Activated gamma-delta T cell (primary cell): ENCODE measurements around the gene CCDC167.
"Not testable (repeated sequence)": the region's sequence is repeated elsewhere in the genome, so short reads cannot be mapped to it uniquely, and the experiment has no call there.

Source experiments
- DNase-seq: peaks from one replicate; lab custom pipeline; 2025; lab: John Stamatoyannopoulos, UW

CCDC167 gene

DNA sequence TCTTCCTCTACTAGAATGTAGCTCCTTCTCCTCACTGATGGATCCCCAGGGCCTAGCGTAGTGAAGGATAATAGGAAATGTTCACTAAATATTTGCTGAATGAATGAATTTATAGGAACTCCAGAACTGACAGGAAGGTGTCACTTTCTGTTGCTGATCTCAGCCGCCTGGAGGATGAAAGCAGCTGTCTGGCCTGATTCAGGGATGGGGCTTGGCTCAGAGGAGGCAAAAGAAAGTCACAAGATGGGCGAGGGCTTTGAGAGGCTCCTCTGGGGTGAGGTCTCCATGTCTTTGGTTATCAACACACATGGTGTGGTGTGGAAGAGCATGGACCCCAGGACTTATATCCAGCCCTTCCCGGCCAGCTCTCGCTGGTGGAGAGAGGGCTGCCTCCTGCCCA, 11.5 kb upstream of the CCDC167 start:
- DNase-seq, result no peak

DNA sequence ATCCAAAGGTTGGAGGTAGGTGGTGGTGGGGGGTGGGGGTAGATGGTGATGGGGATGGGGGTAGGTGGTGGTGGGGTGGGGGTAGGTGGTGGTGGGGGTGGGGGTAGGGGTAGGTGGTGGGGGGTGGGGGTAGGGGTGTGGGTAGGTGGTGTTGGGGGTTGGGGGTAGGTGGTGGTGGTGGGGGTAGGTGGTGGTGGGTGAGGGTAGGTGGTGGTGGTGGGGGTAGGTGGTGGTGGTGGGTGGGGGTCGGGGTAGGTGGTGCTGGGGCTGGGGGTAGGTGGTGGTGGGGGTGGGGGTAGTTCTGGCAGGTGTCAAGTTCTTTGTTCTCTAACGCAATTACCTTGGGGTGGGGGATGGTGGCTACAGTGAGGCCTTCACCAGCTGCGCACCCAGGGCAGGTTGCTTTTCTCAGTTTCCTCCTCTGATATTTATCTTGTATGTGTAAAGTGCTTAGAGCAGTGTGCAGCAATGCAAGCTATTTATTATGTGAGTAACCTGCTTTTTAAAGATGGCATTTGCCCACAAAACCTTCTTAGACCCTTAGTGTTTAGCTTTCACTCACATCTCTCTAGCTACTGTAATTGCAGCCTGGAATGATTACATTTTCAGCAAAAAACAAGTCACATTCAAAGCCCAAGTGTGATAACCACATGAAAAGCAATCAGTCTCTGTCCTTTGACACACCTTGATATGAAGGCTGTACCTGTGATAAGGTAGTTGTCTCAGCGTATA, 8.2 kb upstream of the CCDC167 start:
- no peak for DNase-seq

DNA sequence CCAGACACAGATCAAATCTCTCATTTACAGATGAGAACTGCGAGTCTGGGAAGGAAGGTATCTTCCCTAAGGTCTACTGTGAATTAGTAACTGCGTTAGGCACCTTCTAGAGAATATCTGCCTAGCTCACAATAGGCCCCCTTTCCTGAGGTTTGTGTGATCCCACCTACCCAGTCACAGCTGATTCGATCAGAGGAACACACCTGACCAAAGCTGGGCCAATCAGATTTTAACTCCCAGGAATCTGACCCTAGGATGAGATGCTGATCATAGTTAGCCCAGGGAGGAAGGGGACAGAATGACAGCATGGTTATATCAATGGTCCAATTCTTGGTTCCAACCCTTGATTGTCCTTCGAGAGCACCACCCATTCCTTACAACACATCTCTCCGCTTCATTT, 7.4 kb upstream of the CCDC167 start:
- no peak for DNase-seq

DNA sequence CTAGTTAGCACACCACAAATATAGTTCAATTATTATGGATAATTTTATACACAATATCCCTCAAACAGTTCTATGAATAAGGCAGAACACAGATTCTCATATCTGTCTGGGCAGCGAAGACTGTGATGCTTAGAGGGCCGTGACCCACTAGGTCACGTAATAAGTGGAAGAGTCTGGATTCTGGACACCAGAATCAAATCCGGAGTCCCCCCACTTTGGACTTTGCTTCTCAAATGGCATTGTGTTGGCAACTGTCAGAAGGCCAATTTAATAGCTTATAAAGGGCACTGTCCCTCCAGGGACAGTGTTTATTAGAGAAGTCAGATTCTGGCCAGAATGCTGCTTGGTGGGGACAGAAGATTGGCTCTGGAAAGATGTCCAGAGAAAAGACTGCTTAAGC, 6.8 kb upstream of the CCDC167 start:
- no peak for DNase-seq

GRCh38 chr6:37504024-37504423, 4.3 kb upstream of the CCDC167 start:
- no peak for DNase-seq

DNA sequence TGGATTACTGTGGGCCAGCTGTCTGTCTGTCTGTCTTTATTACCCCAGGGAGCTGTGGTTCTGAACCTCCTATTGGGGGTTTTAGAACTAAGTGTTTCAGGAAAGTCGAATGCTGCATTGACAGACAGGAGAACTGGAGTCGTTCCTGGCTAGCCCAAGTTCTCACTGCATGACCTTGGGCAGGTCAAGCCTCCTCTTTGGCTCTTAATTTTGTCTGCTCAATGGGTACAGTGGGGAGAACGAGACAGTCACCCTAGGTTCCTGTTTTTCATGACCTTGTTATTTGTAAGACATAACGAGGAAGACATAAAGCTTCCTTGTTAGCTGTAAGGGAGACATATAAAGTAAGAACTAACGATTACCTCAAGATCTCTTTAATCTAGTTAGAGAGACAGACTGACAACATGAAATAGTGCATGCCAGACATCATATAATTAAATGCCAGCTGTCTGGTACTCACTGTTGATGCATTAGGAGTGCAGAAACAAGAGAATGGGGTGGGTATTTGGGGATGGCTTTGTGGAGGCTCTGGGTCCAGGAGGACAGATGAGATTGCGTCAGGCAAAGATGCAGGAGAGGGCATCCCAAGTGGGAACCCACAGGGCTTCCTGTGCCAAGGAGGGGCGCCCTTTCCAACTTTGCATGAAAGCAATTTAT, 3.7 kb upstream of the CCDC167 start:
- no peak for DNase-seq

GRCh38 chr6:37502703-37503291, 3.1 kb upstream of the CCDC167 start:
- no peak for DNase-seq

GRCh38 chr6:37501632-37502491, 2.2 kb upstream of the CCDC167 start:
- no peak for DNase-seq

DNA sequence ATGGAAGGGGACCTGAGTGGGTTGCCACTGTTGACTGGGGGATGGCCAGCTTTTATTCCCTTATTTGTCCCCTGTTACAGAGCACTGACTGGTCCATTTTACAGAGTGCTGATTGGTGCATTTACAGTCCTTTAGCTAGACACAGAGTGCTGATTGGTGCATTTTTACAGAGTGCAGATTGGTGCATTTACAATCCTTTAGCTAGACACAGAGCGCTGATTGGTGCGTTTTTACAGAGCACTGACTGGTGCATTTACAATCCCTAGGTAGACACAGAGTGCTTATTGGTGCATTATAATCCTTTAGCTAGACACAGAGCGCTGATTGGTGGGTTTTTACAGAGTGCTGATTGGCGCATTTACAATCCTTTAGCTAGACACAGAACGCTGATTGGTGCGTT, 1.2 kb upstream of the CCDC167 start:
- DNase-seq, result not testable (repeated sequence)

DNA sequence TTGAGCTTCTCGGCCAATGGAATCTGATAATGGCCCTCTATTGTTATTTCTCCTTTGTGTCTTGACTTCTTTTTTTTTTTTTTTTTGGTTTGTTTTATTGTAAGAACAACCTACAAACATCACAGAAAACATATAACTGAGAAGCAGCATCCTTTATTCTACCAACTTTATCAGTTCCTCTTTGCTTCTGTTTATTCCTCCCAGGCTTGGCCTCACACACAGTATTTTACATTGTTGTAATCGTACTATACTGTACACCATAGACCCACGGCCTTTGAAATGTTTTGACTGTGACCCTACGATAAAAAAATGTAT, 558 bp upstream of the CCDC167 start:
- no peak for DNase-seq

DNA sequence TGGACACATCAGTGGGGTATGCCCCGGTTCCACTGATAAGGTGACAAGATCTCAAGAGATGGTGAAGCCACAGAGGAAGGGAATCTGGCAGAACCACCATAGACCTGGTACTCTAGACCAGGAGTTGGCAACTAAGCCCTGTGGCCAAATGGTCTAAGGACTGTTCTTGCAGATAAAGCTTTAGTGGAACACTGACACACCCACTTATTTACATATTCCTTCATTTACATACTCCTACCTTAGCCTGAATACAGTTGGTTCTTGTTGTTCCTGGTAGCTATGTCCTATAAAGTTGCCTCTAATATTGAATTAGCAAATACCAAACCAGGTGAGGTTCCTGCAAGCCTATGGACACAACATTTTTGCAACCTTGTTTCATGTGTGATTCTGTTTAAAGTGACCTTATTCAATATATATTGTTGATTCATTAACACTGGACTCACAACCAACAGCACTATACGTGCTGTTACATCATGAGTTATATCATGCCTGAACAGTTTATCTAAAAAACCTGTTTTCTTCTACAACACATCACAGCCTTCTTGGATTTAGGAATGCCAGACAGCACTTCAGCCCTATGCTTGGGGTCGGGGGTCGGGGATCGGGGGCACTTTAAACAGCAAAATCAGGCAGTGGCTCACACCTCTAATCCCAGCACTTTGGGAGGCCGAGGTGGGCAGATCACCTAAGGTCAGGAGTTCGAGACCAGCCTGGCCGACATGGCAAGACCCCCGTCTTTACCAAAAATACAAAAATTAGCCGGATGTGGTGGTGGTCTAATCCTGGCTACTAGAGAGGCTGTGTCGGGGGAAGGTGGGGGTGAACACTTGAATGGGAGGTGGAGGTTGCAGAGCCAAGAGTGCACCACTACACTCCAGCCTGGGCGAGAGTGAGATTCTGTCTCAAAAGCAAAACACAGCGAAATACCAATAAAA, 2.5 kb downstream of the CCDC167 start:
- no peak for DNase-seq

DNA sequence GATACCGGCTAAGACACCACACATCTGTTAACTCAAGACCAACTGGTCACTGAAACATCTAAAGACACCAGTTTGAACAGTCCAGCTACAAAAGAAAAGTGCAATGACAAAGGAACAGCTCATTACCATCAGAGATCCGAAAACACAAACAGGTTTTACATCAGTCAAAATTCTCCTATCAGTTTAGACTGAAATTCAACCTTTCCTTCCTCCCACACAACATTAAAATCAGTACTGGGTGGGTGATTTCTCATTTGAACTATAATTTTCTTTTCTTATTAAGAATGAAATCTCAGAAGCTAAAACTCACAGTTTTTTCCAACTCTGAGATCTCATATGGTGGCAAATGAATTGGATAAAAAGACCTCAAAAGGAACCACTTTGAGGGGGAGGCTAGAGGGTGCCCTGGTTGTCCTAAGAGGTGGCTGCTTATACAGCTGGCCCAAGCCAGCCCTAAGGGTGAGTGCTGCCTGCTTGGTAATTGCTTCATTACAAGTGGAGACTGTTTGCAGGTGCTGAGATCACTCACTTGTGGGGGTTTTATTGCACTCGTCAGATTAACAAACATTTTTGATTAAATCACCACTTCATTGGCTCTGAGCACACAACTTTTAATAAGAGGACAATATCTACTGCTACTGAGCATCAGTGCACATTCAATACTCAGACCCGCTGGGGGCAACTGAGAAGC, 4.3 kb downstream of the CCDC167 start:
- no peak for DNase-seq

DNA sequence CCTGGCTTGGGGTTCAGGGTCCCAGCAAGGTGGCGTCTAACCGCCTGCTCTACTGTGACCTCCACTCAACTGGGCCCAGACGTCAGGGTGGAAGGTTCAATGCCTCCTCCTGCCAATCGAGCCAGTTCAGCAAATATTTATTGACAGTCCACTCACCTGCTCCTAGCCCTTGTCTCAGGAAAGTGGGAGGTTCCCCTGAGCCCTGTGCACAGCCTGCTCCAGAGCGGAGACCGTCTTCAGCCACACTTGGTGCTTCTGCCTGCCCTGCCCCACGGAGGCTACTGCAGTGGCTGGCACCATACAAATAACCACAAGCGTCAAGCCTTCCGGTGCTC, 6.1 kb downstream of the CCDC167 start:
- DNase-seq, result no peak

DNA sequence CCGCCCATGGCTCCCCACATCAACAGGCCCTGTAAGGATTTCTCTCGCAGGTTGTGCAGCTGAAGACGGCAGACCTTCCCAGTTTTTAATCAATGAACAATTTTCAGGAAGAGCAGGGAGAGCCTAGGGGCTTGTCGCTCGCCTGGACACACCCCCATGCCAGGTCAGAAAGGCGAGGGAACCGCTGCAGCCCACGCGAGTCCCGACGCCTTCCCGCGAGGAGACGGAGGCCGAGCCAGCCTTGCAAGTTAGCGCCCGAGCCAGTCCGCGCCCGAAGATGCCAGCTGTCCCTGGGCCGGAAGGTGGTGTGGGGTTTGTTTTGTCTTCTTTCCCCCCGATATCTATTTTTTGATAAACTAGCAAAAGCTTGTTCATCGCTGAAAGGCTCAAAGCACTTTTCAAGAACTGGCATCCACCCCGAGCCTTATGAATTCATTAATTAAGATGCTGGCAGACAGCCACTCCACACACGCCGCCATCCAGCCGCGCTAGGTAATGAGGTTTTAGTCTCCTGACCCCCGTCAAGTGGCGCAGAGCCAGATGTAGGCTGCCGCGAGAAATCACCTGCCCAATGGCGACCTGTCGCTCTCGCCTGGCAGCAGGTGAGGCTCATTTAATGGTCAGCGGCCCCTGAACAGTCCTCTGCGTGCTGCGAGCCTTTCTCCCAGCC, 6.6 kb downstream of the CCDC167 start:
- DNase-seq, result no peak

- no peak for DNase-seq
These were observed 7.3 kb downstream of the CCDC167 start for GRCh38 chr6:37492236-37492972.

- DNase-seq, result no peak
These were observed 7.9 kb downstream of the CCDC167 start for GRCh38 chr6:37491830-37492208.

DNA sequence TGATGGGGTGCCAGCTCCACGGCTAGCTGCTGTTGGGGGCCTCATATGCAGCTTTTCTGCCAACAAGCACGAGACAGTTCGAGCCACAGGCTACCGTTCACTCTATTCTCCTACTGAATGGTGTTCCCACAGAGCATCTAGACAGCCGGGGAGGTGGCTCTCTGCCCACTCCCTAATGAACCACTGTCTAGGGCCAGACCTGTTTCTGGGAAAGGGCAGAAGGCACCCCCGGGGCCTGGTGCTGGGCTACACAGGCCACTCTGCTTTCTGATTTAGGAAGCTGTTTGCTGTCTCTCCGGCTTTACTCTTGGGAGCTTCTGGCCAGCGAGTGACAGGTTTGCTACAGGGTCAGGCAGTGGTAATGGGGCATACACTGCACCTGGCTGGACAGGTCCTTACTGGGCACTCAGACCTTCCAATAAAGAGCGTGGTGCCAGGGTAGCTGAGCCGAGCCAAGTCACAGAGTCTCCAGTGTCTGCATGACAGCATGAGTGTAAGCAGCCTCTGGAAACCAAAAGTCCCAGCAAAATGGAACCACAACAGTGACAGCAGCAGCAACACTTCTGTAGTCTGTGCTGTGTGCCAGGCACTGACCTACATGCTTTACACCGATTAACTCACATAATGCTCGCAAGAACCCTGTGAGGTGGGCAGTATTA, 8.4 kb downstream of the CCDC167 start:
- DNase-seq, result no peak

GRCh38 chr6:37490536-37491170, 9.0 kb downstream of the CCDC167 start:
- DNase-seq, result no peak
